Stimulated activated CD8-positive, alpha-beta memory T cell treated with anti-CD3 and anti-CD28 coated beads, Interleukin-4, amount 100 ng/mL, for 48 hours (primary cell): ENCODE measurements around the gene COBL.

Experiments
- DNase-seq: peaks from one replicate; pipeline ENCODE4 v3.0.0-alpha.2; 2020

COBL gene

DNA sequence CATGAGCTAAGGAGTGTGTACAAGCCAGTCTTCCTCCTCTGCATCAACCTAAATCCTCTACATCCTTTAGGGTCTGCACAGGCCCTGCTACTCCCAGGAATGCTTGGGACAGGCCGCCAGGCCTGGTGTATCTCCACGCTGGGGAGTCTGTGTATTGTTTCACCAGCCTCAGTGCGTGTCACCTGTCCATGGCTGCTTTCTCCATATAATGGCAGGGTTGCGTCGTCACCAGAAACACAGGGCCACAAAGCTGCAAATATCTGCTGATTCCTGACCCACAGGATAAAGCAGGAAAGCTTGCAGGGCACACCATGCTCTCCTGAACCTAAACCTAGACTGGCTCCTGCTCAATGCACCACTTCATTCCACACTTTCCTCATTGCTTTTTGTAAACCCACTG lies 45.6 kb downstream of the COBL start:
- DNase-seq = no peak

DNA sequence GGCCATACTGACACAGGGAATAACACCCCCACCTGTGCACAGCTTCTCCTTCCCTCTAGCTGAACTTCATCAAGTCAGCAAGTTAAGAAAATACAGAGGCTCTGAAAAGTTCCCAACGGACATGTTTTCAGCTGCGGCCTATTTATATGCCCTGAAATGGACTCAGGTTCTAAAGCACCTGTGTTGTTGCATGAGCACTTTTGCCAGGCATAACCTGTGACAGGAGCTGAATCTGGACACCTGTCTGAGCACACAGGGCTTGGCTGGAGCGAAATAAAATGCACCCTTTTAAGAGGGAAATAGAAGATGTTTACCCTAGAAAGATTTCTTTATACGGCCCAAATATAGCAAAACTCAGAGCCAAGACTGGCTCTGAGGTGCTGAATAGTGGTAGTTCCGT lies 46.7 kb downstream of the COBL start:
- no peak for DNase-seq

DNA sequence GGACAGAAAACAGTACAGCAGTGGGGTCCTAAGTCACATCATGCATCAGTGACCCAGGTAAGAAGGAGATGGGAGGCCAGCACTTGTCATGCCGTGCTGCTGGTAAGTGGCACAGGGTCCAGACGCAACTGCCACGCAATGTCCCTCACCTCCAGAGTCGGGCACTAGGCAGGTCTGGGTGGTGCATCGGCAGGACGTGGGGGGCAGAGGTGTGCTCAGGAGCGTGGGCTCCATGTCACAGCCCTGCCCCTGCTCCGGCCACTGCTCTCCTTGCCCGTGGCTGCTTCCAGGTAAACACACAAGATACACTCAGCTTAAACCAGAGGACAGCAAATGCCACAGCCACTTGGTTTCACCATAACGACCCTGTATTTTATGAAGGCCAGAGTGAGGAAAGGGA lies 47.3 kb downstream of the COBL start:
- no peak for DNase-seq

DNA sequence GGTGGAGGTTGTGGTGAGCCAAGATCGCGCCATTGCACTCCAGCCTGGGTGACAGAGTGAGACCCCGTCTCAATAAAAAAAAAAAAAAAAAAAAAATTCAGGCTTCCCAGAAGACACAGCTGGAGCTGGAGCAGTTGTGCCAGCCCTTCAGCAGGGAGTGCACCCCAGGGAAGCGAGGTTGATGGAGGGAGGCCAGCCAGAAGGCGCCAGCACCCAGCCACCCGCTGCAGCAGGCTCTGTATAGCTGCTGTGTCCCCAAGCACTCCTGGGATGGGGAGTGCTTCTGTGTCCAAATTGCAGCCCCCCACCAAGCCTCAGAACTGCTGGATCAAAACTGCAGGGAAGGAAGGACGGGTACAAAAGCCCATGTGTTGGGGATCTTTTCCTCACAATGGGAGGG lies 47.8 kb downstream of the COBL start:
- no peak for DNase-seq

DNA sequence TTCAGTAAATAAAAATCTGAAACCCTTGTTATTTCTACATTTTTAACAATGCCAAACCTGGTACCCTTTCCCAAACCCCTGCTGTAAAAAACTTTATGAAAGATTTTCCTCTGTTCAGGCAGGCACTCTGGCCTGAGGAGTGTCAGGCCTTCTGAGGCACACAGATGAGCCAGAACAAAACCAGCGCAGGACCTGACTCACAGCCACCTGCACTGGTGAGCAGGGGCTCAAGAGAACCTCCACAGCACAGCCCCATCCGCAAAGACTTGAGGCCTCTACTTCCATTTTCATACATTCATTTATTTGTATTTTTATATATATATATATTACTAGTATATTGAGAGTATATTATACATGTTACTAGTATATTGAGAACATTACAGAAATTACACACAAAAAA lies 49.4 kb downstream of the COBL start:
- DNase-seq = no peak

DNA sequence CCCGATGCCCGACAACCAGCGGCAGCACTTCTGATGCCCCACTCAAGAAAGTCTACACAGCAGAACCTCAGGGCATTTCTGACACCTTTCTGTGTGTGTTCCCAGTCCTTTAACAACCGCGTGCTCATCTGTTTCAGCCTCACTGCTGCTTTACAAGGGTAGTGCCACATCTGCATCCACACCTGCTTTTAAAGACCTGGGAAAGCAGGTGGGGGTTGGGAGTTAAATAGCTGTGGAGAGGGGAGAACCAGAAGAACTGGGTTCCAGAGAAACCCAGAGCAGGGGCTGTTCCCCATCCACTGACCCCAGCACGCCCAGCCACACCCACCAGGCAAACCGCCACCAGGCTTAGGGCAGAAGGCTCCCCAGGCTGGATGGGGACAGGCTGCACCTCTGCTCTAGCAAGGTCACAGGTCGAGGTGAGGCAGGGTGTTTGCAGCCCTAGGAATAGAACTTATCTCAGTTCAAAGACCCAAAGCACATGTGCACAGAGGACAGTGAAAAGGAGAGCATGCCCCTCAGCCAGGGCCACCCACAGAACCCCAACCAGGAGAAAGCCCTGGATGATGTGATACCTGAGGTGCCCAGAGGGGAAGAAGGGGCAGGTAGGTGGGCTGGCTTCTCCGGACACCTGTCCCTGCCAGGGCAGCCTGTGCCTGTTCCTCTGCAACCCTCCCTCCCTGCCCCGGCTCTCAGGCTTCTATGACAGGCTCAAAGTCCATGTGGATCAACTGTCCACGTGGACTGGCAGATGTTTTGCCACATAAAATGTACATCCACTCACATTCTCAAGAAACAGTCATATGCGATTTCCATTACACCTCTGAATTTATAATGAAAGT lies 51.3 kb downstream of the COBL start:
- no peak for DNase-seq

DNA sequence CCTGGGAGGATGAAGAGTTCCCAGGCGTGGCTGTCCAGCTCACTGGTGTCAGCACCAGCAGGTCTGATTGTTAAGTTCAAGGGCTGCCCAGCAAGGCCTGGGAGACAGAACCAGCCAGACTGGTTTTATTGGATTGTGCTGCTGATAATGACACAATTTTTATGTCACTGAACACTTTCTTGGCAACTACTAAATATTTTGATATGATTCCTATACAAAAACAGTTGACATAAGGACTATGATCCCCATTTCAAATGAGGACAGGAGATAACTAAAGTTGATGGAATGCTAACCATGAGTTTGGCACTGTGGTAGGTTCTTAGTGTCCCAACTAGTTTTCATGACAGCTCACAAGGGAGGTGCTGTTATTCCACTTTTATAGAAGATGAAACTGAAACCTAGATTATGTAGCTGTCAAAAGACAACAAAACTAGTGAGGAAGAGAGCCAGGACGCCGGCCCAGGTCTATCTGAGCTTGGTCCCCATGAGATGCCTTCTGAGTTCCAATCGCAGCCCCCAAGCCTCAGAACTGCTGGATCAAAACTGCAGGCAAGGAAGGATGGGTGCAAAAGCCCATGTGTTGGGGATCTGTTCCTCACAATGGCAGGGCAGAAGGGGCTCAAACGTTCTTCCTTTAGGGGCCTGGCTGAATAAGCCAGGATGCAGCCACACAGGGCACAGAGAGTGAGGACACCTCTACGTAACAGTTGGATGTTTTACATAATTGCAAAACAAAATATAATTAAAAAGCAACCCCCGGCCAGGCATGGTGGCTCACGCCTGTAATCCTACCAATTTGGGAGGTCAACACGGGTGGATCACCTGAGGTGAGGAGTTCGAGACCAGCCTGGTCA lies 52.8 kb downstream of the COBL start:
- no peak for DNase-seq

DNA sequence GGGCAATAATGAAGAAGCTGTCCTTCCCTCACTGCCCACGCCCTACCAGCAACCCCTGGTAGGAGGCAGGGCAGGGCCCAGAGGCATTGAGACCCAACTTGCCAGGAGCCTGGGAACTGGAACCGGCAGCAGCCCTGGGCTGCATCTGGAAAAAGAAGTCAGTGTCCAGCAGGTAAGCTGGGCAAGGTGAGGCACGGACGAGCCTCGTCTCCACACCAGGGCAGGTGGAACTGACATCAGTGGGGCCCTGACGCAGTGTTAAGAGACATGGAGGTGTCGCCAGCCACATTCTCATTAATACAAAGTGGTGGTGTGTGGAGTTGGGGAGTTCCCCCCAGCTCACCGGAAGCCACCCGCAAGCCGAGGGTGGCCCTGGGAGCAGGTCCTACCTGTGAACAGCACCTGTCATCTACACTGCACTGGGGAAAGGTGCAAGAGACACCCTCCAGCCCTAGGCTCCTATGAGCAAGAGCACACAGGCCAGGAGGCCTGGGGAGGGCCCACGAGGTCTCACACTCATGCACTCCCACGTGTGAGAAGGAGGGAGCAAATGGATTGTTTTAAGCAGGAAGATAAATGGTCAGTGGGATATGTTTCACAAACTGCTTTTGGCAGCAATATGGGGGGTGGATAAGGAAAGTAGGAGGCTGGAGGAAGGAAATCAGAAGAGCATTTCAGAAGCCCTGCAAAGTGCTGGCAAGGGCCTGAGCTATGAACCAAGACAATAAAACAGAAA lies 53.6 kb downstream of the COBL start:
- DNase-seq = no peak

DNA sequence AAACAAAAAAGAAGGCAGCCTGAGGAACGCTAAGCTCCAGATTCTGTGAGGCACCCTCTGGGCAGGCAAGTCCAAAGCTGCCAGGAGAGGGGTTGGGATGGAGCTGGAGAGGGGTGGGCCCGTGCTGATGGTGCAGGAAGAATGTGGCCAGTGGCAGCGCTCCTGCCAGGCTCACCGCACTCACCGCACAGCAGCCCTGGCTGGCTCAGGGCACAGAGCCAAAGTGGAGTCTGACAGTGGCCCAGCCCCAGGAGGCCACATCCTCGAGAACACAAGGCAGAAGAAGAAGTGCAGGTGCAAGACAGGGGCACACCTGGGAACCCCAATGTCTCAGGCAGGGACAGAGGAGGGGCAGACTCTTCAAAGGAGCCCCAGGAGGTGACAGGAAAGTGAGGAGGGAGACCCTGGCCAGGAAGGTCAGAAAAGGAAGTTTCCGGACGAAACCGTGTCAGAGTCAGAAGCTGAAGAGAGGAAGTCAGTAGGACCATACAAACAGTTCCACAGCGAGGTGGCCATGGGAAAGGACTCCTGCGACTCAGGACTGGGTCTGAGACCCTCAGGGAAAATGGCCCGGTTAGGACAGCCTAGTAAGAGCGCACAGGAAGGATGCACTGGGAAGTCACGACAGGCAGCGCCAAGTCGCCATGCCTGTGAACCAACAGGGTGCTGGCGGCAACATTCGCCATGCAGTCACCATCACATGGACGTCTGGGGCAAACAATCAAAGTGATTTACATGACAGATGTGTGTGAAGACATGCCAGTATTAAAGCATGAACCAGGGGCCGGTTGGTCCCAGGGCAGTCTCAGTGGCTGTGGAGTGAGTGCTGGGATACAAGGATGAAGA lies 54.4 kb downstream of the COBL start:
- DNase-seq = no peak

DNA sequence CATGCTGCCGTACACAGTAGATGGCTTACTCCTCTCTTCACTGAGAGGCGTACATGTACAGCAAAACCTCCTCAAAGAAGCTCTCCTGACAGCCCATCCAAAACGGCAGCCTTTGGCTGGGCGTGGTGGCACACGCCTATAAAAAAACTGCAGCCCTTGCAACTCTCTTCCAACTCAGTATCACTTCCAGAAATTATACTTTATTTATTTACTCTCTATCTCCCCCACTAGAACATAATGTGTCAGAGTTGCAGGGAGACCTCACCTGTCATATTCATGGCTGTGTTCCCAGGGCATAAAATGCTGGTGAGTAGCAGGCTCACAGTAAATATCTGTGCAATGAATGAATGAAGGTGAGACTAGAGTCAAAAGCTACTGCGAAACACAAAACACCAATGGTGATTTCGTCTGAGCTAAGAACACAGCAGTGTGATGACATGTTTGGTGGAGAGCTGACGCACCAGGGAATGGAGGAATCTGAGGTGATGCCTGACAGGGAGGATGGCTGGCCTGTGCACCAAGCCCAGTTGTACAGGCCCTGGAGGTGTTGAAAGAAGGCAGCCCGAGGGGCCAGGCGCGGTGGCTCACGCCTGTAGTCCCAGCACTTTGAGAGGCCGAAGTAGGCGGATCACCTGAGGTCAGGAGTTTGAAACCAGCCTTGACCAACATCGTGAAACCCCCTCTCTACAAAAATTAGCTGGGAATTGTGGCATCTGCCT lies 55.3 kb downstream of the COBL start:
- DNase-seq = no peak

DNA sequence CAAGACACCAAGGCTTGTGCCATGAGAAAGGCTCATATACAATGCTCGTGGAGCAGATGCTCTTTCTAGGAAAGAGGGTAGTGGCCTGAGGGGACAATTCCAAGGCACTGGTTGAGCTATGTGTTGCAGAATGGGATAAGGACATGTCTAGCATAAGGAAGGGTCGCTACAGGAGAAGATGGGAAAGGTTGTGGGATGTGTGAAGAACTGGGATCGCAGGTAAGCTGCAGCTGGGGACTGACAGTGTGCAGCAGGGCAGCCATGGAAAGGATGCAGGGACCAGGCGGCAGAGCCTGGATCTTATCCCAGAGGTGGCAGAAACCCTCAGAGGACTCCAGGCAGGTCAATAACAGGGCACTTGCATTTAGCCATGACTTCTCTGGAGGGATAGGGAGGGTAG lies 56.1 kb downstream of the COBL start:
- DNase-seq = no peak

DNA sequence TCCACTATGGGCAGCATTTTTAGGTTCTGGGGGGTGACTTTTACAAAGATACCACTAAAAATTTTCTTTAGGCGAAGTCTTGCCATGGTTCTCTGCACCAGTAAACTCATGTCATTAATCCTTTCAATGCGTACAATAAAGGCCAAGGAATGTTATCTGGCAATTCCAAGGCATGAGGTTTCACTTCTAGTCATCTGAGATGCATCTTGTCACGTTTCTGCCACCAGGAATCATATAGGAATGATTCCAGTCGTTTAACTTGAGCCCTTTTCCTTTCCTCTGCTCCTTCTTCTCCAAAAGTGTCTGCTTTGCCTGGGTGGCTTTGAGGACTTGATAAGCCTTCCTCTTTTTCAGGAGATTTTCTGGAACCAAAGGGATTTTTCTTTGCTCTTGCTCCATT lies 56.8 kb downstream of the COBL start:
- no peak for DNase-seq

DNA sequence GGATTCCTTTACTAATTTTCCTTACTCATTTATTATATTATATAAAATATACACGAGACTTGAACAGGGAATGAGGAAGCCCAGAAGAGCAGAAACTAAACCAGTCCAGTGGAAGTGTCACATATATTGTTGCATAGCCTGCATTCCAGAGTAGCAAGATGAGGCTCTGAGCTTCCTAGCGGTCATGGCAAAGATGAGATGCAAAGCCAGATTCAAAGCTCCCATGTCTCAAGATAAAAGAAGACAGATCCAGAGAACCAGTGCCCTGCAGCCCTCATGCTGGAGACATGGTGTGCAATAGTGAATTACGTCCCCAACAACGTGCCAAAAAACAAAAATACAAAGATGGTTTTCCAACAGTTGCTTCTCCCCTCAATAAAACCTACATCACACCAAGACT lies 59.7 kb downstream of the COBL start:
- no peak for DNase-seq

DNA sequence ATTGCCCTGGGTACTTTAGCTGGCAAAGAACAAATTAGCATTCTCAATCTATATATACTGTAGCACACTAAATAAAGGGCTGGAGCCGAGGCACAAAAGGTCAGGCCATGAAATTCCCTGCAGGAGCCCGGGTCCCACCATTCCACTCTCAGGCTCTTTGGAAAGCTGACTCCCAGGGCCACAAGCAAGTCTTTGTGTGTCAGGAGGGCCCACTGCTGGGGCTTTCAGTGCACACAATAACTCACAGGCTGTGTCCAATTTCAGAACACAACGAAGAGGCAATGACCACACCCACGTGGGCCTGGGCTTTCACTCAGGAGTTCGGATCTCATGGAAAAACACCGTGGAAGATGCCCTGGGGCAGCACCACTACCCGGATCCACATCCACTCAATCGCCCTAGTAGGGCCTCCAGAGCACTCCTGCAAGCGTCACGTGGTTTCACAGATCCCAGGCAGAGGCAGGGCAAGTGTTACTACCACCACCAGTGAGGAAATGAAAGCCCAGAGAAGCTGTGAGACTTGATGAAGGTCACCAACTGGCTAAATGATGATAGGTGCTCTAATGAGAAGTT lies 60.3 kb downstream of the COBL start:
- DNase-seq = no peak

DNA sequence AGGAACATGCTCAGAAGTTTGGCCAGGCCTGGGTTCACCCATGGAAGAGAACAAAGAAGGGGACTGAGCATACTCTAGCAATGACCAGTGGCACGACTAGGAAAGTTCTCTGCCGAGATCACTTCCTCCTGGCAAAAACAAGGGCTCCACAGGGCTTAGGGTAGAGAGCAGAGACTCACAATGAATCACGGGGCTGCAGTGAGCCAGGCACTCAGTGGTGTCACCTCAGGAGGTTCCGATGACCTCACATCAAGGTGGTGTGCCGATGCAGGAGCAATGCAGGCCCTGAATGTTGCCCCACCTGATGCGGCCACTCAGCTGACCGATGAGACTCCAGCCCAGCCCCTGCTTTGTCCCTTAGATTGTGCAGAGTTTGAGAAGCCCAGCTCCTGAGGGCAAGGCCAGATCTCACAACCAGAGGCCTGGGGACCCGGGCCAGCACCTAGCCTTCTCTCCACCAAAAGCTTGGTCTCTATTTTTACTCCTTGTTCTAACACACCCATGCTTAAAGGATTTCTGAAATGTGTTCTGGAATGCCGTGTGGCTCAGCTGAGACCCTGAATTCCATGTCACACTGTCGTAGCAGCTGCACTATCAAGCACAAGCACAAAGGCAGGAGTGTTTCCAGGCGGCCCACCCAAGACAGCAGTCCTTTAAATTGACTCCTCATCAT lies 60.9 kb downstream of the COBL start:
- no peak for DNase-seq

DNA sequence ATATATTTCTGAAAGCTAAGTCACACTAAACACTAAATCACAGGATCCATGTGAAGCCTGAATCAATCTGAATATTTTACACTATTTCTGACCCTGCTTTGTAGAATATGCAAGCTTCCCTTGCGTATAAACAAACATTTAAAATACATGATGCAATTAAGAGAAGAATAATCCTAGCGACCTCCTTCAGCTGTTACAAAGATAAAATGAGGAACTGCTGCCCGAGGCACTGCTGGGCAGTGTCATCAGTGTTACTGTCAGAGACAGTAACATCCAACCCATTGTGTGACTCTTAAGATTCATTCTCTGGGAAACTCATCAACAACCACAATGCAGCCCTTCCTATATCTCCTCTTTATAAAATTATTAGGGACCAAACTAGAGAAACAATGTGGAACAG lies 61.6 kb downstream of the COBL start:
- no peak for DNase-seq

DNA sequence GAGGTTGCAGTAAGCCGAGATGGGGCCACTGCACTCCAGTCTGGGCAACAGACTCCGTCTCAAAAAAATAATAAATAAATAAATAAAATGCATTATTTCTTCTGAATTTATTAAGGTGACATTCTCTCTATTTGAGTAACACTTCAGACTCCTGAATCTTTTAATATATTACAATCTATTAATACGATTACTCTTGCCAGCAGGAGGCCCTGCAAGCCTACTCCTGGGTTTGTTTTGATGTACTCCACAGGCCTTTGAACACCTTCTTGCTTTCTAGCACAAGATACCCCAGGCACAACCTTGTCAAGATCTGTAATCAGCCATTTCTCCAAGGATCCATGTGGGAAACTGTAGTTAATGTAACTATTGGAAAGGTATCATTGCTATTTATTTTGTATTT lies 63.5 kb downstream of the COBL start:
- no peak for DNase-seq

DNA sequence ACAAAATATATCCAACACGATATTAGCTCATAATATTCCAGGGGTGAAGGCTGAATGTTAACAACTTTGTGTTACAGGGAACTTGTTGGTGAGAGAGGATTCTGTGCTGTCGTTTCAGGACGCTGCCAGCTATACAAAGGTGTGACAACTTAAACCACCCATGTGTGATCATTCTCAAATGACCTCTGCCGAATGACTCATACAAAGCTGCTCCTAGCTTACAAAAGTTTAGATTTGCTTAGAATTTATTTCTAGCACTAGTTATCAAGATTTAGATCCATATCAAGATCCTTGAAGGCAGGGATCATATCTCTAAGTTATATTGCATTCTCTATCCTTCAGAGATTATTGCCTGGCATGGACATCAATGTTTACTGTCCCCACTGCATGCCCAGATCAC lies 65.3 kb downstream of the COBL start:
- no peak for DNase-seq

DNA sequence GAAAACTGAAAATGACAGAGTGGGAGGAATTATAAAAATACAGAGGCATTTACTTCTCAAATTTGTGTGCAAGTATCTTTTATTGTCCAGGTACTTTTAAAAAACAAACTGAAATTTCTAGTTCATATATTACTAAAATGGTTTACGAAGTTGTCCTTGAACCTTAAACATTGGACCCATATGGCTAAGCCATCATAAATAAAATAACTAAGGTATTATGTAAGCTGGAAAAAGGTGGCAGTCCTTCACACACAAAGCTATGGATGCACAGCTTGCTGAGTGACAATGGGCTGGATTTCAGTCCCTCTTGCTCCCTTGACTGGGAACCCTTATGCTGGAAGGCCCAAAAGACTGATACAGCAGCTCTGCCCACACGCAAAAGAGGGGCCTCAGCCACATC lies 66.1 kb downstream of the COBL start:
- no peak for DNase-seq

DNA sequence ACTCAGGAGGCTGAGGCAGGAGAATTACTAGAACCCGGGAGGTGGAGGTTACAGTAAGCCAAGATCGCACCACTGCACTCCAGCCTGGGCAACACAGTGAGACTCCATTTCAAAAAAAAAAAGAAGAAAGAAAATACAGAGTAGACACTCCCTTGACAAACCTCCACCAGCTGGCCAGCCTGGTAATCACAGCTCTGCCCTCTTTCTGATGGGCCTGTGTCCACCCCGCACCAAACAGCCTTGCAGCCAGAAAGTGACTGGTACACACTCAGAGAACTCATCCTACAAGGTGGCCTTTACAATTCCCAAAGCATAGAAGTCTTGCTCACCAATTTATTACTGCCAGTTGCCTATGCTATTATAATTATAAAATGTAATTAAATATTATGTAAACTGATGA lies 66.6 kb downstream of the COBL start:
- no peak for DNase-seq
